HG03469 (cell line): ENCODE measurements around the gene C9orf153.
"Not testable (repeated sequence)": the region's sequence is repeated elsewhere in the genome, so short reads cannot be mapped to it uniquely, and the experiment has no call there.

Experiments
- ATAC-seq: cut with Tn5 transposase; IDR thresholded peaks from one replicate; pipeline ENCODE4 v1.9.1; 2021; ENCODE audit warnings: mild to moderate bottlenecking, moderate library complexity, moderate number of reproducible peaks; ENCODE audit not compliant: unreplicated experiment

C9orf153 gene

GRCh38 chr9:86259557-86259956 lies at the start of gene C9orf153:
Gene C9orf153 (minus strand): TSS chr9:86259657. CDS start chr9:86229603, 30,054 bp downstream.
- no peak for ATAC-seq

- no peak for ATAC-seq
Observed at GRCh38 chr9:86308687-86309086, 49.2 kb upstream of the C9orf153 start.

- no peak for ATAC-seq
Observed at GRCh38 chr9:86304236-86304730, 44.8 kb upstream of the C9orf153 start.

- no peak for ATAC-seq
Observed at GRCh38 chr9:86303316-86303975, 44.0 kb upstream of the C9orf153 start.

GRCh38 chr9:86301686-86302085 lies 42.2 kb upstream of the C9orf153 start:
- ATAC-seq: no peak

GRCh38 chr9:86300701-86301100 lies 41.2 kb upstream of the C9orf153 start:
- no peak for ATAC-seq

- no peak for ATAC-seq
Observed at GRCh38 chr9:86298873-86299272, 39.4 kb upstream of the C9orf153 start.

- not testable (repeated sequence) for ATAC-seq
Observed at GRCh38 chr9:86290341-86290740, 30.9 kb upstream of the C9orf153 start.

- ATAC-seq: no peak
Observed at GRCh38 chr9:86288499-86289198, 29.2 kb upstream of the C9orf153 start.

GRCh38 chr9:86287013-86287412 lies 27.6 kb upstream of the C9orf153 start:
- no peak for ATAC-seq

GRCh38 chr9:86286278-86286677 lies 26.8 kb upstream of the C9orf153 start:
- ATAC-seq: no peak

- ATAC-seq: no peak
Observed at GRCh38 chr9:86285261-86285660, 25.8 kb upstream of the C9orf153 start.

- ATAC-seq: no peak
Observed at GRCh38 chr9:86282979-86283535, 23.6 kb upstream of the C9orf153 start.

GRCh38 chr9:86282077-86282978 lies 22.9 kb upstream of the C9orf153 start, which contains the start of gene ISCA1:
Gene ISCA1 (minus strand): TSS chr9:86282538. CDS start chr9:86282458, 80 bp downstream.
- ATAC-seq: peak; percentile 47

- ATAC-seq: no peak
Observed at GRCh38 chr9:86281593-86282076, 22.2 kb upstream of the C9orf153 start.

- ATAC-seq: no peak
Observed at GRCh38 chr9:86280580-86280979, 21.1 kb upstream of the C9orf153 start.

GRCh38 chr9:86279839-86280238 lies 20.4 kb upstream of the C9orf153 start:
- ATAC-seq: no peak

- ATAC-seq: no peak
Observed at GRCh38 chr9:86277072-86277471, 17.6 kb upstream of the C9orf153 start.

GRCh38 chr9:86275962-86276361 lies 16.5 kb upstream of the C9orf153 start:
- no peak for ATAC-seq

- ATAC-seq: no peak
Observed at GRCh38 chr9:86274821-86275643, 15.6 kb upstream of the C9orf153 start.
